ENCODE data around the gene P4HB. TPM values are rescaled to one million over a fixed set of nuclear protein-coding genes. Genes with fewer than 3 reads are reported as not detected.
A peak's percentile ranks its signal among the peaks of the same experiment; 100 is the strongest.

The P4HB gene
- total RNA-seq, 3 donors from 2014 or later, result 354 to 727 (median 491) TPM

- intact Hi-C loops (cut with DNase I, micrococcal nuclease), result no loop called here
- TF ChIP-seq CTCF (IDR thresholded peaks at IDR 0.05), result no peak
- H3K9me3 ChIP-seq, result no peaks in the 10 kb centered on the region
- peak in 2 of 3 donors; percentile 35 to 76 for DNase-seq
- no peak for ATAC-seq
- no peaks in the 10 kb centered on the region for H3K36me3 ChIP-seq (ENCODE audit: low read depth)
- peaks cover 70% of the 10 kb centered on the region for H3K4me1 ChIP-seq (ENCODE audit: low read depth)
- no peak overlapping the region for H3K4me3 ChIP-seq
These were observed 8.4 kb upstream of the P4HB start for GRCh38 chr17:81868674-81869220.

GRCh38 chr17:81867991-81868673 lies 7.8 kb upstream of the P4HB start:
- H3K4me1 ChIP-seq (ENCODE audit: low read depth), result peaks cover 70% of the 10 kb centered on the region
- no peaks in the 10 kb centered on the region for H3K36me3 ChIP-seq (ENCODE audit: low read depth)
- no peak overlapping the region for H3K4me3 ChIP-seq
- intact Hi-C loops (cut with DNase I, micrococcal nuclease), result no loop called here
- ATAC-seq, result no peak
- DNase-seq, result peak in 2 of 3 donors; percentile 47 to 57
- H3K9me3 ChIP-seq, result no peaks in the 10 kb centered on the region
- no peak for TF ChIP-seq CTCF (IDR thresholded peaks at IDR 0.05)

GRCh38 chr17:81867170-81867990 lies 7.0 kb upstream of the P4HB start:
- TF ChIP-seq CTCF (IDR thresholded peaks at IDR 0.05), result no peak
- intact Hi-C loops (cut with DNase I, micrococcal nuclease), result no loop called here
- Histone ChIP-seq H3K4me3 (no peak overlapping the region), H3K36me3 (ENCODE audit: low read depth) (no peaks in the 10 kb centered on the region), H3K9me3 (no peaks in the 10 kb centered on the region), H3K4me1 (ENCODE audit: low read depth) (peaks cover 71% of the 10 kb centered on the region)
- DNase-seq, result peak; percentile 30 to 75 (median 70)
- peak; percentile 5 for ATAC-seq

- Histone ChIP-seq H3K36me3 (ENCODE audit: low read depth) (no peaks in the 10 kb centered on the region), H3K4me3 (no peak overlapping the region), H3K4me1 (ENCODE audit: low read depth) (peaks cover 71% of the 10 kb centered on the region), H3K9me3 (no peaks in the 10 kb centered on the region)
- DNase-seq (no peak), ATAC-seq (no peak)
- intact Hi-C loops (cut with DNase I, micrococcal nuclease), result no loop called here
- TF ChIP-seq CTCF (IDR thresholded peaks at IDR 0.05), result no peak
These were observed 6.3 kb upstream of the P4HB start for GRCh38 chr17:81866440-81867169.

- H3K36me3 ChIP-seq (ENCODE audit: low read depth), result no peaks in the 10 kb centered on the region
- no peak for TF ChIP-seq CTCF (IDR thresholded peaks at IDR 0.05)
- DNase-seq, result peak; percentile 95 to 97 (median 96)
- H3K9me3 ChIP-seq, result no peaks in the 10 kb centered on the region
- intact Hi-C loops (cut with DNase I, micrococcal nuclease), result no loop called here
- no peak overlapping the region for H3K4me3 ChIP-seq
- peaks cover 73% of the 10 kb centered on the region for H3K4me1 ChIP-seq (ENCODE audit: low read depth)
- peak; percentile 68 for ATAC-seq
These were observed 5.6 kb upstream of the P4HB start for GRCh38 chr17:81865733-81866439.
